ENCODE data around the gene PDE7B. TPM values are rescaled to one million over a fixed set of nuclear protein-coding genes. Genes with fewer than 3 reads are reported as not detected.

PDE7B gene
- total and polyA plus RNA-seq, 2 of the 4 experiments (the other 2 are of a cell fraction) = 7.8 to 12.4 TPM

GRCh38 chr6:135823851-135824250 lies 27.6 kb upstream of the PDE7B start:
- Histone ChIP-seq H3K79me1 (ENCODE audit: low read depth in 1 of 2, low read length in 2 of 2) (no peaks in the 10 kb centered on the region), H3K4me2 (ENCODE audit: low read depth, low read length) (no peak overlapping the region), H2BK15ac (ENCODE audit: low read depth, low read length) (no peak overlapping the region; the same call in 2 of the 3 replicates), H3K4me3 (ENCODE audit: insufficient read depth, low read depth, low read length) (no peak overlapping the region), H2AK9ac (replicated peaks; ENCODE audit: low read depth, low read length, poor library complexity) (no peak overlapping the region), H2BK120ac (ENCODE audit: low read depth, low read length) (peak overlapping the region; percentile 37; the same call in 1 of the 2 replicates), H3K9me3 (ENCODE audit: control insufficient read depth, insufficient read depth, low read length) (no peaks in the 10 kb centered on the region), H2AFZ (replicated peaks; ENCODE audit: low read length, poor library complexity) (no peak overlapping the region), H3K23ac (ENCODE audit: low read depth, low read length) (no peak overlapping the region), H3K18ac (ENCODE audit: low read depth, low read length) (peak overlapping the region; percentile 61), H3K4ac (ENCODE audit: low read depth, low read length) (peak overlapping the region; percentile 20; the same call in 1 of the 2 replicates), H3K56ac (ENCODE audit: extremely low read depth, insufficient read depth, low read length) (no peak overlapping the region), H2BK5ac (ENCODE audit: low read depth, low read length, poor library complexity, severe bottlenecking) (peak overlapping the region; percentile 9), H3K9me1 (ENCODE audit: insufficient read depth, low read length) (no peaks in the 10 kb centered on the region), H4K20me1 (ENCODE audit: insufficient read depth, low read length) (no peaks in the 10 kb centered on the region), H3K27me3 (ENCODE audit: control insufficient read depth, insufficient read depth, low read length) (no peaks in the 10 kb centered on the region), H4K8ac (ENCODE audit: low read depth in 2 of 2, low read length in 2 of 2) (0 out of 4 replicates have a peak overlapping the region, but pooled peaks of 1 of the 2 experiments have one; percentile 74), H3K14ac (replicated peaks; ENCODE audit: low read depth, low read length) (peak overlapping the region; percentile 23; the same call in 1 of the 2 replicates), H3K36me3 (ENCODE audit: control insufficient read depth, insufficient read depth, low read length) (no peaks in the 10 kb centered on the region), H4K5ac (ENCODE audit: low read depth, low read length) (no peak overlapping the region), H3K27ac (ENCODE audit: insufficient read depth, low read length) (no peak overlapping the region), H3K4me1 (ENCODE audit: control insufficient read depth, insufficient read depth, low read length) (no peaks in the 10 kb centered on the region; the same call in 1 of the 2 replicates), H2AK5ac (ENCODE audit: low read depth, low read length) (no peak overlapping the region), H2BK20ac (ENCODE audit: low read depth, low read length) (no peak overlapping the region), H3K9ac (ENCODE audit: low read depth, low read length) (no peak overlapping the region), H4K91ac (ENCODE audit: insufficient read depth, low read depth, low read length) (peak overlapping the region; percentile 58)
- in situ Hi-C loops (cut with MboI; ENCODE audit: low sequenced_read_pairs) = no loop called here
- peak; percentile 35 for ATAC-seq (ENCODE audit: low read depth)
- POLR2A ChIA-PET (ENCODE audit: unreplicated experiment) = no interaction called here
- no peak for TF ChIP-seq FOS (IDR thresholded peaks at IDR 0.05; ENCODE audit: low read depth, low read length)
- no peak for TF ChIP-seq USF2 (IDR thresholded peaks at IDR 0.05; ENCODE audit: low read depth, low read length)
- dilution Hi-C loops (cut with HindIII; ENCODE audit: low sequenced_read_pairs, unreplicated experiment) = no loop called here
- WGBS, 2 experiments (ENCODE audit: extremely low coverage in 2 of 2, insufficient read length in 1 of 2) = no CpG with 5 or more reads among the region's 1 CpG
- no TSS peak for BruUV-seq (replicated peaks)
- CTCF ChIA-PET = no interaction called here
- intact Hi-C loops (cut with micrococcal nuclease) = no loop called here
- no peak for DNase-seq
